GM20431 (cell line): ENCODE results near the gene TMSB10.

Source experiments
- in situ Hi-C: fragments of 300-500 bp; cut with MseI, MboI; formaldehyde crosslinking; loops from one replicate; pipeline ENCODE4 v1.15.0; 2020; ENCODE audit warnings: low sequenced_read_pairs; ENCODE audit not compliant: unreplicated experiment

TMSB10 gene

DNA sequence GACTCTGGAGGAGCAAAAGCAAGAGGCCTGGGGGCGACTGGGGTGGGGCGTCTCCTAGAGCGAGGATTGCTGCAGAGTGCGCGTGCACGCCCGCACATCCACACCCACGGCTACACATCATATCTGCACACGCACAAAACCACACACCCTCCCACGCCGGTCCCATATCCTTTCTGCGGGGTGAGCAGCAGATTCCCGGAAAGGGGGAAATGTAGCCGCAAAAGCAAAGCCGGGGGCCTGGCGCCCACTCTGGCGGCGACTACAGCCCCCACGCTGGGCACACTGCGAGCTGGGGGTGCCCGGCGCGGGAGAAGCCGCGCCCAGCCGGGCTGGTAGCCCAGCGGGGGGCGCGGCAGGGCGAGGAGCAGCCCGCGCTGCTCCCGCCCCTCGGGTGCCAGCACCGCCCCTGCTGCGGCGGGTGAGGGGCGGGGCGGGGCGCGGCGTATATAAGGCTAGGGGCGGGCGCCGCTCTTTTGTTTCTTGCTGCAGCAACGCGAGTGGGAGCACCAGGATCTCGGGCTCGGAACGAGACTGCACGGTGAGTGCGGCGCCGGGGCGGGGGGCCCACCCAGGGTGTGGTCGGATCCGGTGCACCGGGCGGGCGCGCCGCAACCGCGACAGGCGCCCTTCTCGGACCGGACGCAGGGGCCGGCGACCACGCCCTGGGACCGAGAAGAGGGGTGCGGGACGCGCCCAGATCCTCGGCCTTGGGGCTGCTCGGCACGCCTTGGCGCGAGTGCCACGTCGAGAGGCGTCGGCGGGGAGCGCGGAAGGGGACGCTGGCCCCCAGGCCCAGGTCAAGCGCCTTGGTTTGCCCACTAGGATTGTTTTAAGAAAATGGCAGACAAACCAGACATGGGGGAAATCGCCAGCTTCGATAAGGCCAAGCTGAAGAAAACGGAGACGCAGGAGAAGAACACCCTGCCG, at the start of gene TMSB10:
TMSB10 (plus strand) TSS at position 476 of the 927 bp plus-strand sequence.
- in situ Hi-C loops: no loop called here

DNA sequence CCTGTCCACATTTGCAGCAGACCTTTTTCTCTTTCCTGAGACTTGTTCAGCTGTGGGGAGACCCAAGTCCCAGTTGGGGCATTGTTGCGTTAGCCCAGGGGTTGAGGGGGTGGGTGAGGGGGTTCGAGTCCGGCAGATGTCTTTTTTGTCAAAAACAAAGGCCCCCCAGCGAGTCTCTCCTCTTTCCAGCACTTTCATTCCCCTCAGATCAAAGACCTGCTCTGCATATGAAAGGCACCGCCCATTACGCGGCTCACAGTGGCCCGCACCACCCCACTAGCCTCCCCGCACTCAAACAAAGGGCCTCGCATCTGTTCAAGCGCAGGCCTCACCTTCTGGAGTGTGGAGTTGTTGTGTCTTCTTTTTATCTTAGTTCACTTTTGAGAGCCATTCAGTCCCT, 49.7 kb upstream of the TMSB10 start:
- in situ Hi-C loops: no loop called here

DNA sequence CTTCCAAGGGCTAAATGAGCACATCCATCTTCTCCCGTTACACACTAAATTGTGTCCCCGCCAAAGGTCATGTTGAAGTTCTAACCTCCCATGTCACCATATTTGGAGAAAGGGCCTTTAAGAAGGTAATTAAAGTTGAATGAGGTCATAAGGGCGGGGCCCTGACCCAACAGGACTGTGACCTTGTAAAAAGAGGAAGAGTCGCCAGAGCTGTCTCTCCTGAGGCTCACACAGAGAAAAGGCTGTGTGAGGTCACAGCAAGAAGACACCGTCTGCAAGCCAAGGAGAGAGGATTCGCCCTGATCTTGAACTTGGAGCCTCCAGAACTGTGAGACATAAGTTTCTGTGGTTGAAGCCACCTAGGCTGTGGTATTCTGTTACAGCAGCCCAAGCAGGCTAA, 48.7 kb upstream of the TMSB10 start:
- in situ Hi-C loops: no loop called here

DNA sequence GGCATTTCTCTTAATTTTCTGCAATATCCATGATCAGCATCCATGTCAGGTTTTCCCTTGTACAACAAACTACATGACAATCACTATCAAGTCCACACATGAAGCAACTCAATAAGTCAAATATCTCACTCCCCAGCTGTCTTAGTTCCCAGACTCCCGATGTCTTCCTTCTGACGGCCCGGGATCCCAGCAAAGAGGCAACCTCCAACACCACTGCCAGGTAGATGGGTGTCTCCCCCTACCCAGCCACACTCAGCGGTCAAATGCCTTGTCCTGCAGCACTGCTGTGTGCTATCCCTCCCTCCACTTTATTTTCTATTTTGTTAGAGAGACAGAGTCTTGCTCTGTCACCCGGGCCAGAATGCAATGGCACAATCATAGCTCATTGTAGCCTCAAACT, 47.9 kb upstream of the TMSB10 start:
- in situ Hi-C loops: no loop called here

DNA sequence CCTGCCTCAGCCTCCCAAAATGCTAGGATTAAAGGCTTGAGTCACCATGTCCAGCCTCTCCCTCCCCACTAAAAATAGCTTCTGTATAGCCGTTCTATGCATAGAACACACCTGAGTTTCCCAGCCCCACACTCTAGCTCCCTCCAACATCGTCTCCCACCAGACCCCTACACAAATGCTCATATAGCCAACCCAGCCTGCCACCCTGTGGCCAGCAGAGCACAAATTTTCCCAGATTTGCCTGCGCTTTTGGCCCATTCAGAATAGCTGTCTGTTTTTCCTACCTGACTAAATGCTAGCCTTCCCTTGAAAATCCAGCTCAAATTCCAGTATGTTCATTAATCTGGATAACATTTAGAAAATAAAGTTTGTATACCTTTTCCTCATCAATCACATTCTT, 47.3 kb upstream of the TMSB10 start:
- in situ Hi-C loops: no loop called here

DNA sequence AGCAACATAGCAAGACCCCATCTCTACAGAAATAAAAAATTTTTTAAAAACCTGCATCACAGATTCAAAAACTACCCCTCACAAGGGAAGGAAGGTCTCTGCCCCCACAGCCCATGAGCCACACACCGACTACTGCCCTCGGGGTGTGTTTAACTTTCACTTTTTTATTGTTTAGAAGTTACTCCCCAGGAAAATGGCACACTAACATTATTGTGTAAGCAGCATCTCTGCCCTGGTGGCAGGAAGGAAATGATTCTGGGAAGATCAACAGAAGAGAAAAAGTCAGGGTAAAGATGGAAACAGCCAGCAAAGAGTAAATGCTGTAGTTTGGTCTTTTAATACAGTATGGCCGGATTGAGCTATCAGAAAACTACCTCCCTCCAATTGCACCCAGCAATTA, 46.5 kb upstream of the TMSB10 start:
- in situ Hi-C loops: no loop called here

DNA sequence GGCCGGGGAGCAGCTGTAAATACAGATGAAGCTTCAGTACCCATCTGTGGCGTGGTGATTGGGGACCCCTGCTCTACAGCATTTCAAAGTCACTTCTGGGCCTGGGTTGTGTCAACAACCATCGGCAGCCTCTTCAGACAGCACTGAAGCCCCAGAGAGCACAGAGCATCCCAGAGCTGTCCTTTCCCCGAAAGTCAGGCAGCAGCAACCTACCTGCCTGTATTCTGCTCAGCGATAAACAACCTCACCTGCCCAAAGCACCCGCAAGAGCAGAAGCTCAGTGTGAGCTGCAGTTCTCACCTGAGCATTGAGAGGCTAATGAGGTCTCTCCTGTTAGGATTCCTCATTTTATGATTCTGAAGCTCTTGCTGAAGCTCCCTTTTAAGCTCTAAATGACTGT, 43.9 kb upstream of the TMSB10 start:
- in situ Hi-C loops: loop anchor here (10.0 kb wide), 1 partner anchor 367 kb away; no protein-coding TSS in a partner anchor

DNA sequence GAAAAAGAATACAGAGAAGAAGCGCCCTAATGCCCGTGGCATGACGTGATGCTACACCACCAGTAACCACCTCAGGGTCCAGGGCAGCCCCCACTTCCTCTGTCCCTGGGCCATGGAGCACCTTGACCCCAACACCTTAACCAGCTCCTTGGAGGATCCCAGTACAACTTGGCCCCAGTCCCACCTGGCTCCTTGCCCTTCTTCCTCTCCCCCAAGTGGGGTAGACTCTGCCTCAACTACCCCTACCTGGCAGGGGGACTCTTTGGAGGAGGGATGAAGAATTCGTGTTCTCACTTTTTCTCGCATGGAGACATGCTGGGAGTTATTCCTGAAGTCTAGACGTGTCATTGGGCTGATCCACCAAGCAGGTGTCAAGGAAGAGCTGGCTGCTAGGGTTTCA, 43.5 kb upstream of the TMSB10 start:
- in situ Hi-C loops: loop anchor here (10.0 kb wide), 1 partner anchor 367 kb away; no protein-coding TSS in a partner anchor

DNA sequence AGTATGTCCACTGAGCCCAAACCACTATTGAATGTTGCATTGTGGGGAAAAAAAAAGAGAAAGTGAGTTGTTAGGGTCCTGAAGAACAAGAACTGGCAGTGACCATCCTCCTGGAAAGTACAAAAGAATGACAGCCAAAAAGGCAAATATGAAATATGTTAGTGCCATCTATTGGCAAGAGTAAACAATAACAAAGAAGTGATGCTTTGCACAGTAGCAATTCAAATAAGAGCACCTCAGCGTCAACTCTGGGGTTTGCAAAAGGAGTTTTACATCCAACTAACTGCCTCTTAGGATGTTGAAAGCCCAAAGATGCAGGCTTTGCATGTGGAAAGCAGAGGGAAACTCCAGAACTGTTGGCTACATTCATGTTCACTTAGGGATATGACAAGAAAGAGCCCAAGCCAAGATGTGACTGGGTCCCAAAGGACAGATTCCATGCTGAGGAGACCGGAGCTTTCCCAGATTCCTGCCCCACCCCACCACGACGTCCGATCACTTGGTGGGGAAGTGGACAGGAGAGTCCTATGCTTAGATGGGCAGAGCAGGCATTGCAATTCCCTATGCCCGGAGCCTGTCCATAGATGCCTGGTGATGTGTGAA, 40.2 kb upstream of the TMSB10 start:
- in situ Hi-C loops: loop anchor here (10.0 kb wide), 1 partner anchor 370 kb away; no protein-coding TSS in a partner anchor

DNA sequence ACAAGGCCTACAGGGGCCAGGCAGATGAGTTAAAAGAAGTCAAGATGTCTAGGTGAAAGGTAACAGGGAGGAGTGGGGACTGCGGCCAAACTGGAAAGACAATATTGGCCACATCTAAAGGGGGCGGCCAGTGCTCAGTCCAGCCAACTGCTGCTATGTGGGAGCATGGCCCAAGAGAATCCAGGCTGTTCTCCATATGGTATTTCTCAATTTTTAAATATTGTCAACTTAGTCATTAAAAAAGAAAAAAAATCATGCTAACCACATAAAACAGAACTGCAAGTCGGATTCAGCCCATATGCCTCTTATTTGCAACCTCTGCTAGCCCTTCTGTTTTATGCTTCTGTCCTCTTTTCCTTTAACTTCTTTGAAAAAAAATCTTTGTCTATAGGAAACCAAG, 39.3 kb upstream of the TMSB10 start:
- in situ Hi-C loops: loop anchor here (10.0 kb wide), 1 partner anchor 371 kb away; no protein-coding TSS in a partner anchor

DNA sequence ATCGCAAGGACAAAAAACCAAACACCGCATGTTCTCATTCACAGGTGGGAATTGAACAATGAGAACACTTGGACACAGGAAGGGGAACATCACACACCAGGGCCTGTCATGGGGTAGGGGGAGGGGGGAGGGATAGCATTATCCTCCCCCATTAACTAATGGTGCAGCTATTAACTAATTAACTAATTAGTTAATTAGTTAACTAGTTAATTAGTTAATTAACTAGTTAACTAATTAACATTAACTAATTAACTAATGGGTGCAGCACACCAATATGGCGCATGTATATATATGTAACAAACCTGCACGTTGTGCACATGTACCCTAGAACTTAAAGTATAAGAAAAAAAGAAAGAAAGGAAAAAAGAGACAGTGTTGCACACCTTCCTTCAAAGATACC, 37.1 kb upstream of the TMSB10 start:
- in situ Hi-C loops: loop anchor here (10.0 kb wide), 1 partner anchor 374 kb away; no protein-coding TSS in a partner anchor

DNA sequence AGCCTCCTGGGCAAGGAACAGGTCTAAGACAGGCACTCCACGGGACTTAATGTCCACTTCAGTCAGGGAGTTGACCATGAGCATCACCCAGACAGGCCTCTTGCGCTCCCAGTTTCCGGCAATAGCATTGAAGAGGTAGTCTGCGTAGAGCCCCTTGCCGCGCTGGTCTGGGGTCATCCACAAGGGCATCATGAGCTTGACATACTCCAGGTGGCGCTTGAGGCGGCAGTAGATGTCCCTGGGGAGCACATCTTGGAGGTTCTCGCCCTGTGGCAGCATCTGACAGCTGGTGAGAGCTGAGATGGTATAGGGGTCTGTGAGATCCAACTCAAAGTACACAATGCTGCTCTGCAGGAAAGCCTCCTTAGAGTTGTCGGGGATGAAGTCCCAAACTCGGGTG, 35.1 kb upstream of the TMSB10 start:
- in situ Hi-C loops: loop anchor here (10.0 kb wide), 1 partner anchor 54 kb away; no protein-coding TSS in a partner anchor

DNA sequence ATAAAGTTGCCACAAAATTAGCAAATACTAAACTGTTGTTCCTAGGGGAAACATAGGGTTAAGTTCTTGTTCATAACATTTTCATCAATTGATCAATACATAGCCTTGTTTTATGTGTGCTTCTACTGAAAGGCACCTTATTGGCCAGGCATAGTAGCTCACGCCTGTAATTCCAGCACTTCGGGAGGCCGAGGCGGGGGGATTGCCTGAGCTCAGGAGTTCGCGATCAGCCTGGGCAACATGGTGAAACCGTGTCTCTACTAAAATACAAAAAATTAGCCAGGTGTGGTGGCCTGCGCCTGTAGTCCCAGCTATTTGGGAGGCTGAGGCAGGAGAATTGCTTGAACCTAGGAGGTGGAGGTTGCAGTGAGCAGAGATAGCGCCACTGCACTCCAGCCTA, 32.8 kb upstream of the TMSB10 start:
- in situ Hi-C loops: loop anchor here (10.0 kb wide), 1 partner anchor 52 kb away; no protein-coding TSS in a partner anchor

DNA sequence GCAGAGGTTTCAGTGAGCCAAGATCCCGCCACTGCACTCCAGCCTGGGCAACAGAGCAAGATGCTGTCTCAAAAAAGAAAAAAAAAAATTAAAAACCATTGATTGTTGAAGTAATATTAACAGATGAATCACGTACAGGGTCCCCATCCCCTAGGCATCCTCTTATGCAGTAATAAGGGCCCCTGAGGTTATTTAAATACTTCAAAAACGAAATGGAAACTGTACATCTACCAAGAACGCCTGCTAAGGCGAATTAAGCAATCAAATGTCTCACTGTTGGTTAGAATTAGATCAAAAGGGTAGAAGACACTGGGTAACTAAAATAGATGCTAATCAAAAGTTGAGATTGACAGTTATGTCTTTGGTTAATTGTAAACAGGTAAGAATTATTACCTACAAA, 32.1 kb upstream of the TMSB10 start:
- in situ Hi-C loops: loop anchor here (10.0 kb wide), 1 partner anchor 51 kb away; no protein-coding TSS in a partner anchor

DNA sequence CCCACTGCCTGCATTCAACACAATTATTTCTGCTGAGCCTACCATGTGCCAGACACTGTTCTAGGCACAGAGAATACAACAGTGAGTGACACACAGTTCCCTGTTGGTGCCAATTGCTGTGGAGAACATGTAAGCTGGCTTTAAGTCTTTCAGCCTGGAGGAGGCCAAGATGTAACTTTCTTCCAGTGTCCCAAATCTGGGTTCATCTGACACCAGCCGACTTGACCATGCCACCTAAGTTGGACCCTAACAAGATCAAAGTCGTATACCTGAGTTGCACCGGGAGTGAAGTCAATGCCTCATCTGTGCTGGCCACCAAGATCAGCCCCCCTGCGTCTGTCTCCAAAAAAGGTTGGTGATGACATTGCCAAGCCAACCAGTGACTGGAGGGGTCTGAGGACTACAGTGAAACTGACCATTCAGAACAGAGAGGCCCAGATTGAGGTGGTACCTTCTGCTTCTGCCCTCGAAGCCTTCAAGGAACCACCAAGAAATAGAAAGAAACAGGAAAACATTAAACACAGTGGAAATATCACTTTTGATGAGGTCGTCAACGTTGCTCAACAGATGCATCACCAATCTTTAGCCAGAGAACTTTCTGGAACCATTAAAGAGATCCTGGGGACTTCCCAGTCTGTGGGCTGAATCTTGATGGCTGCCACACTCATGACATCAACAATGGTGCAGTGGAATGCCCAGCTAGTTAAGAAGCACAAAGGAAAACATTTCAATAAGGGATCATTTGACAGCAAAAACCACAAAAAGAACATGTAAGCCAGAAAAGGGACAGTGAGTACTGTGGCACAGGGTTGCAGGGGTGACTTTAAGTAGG, 30.9 kb upstream of the TMSB10 start:
- in situ Hi-C loops: loop anchor here (10.0 kb wide), 1 partner anchor 50 kb away; no protein-coding TSS in a partner anchor

DNA sequence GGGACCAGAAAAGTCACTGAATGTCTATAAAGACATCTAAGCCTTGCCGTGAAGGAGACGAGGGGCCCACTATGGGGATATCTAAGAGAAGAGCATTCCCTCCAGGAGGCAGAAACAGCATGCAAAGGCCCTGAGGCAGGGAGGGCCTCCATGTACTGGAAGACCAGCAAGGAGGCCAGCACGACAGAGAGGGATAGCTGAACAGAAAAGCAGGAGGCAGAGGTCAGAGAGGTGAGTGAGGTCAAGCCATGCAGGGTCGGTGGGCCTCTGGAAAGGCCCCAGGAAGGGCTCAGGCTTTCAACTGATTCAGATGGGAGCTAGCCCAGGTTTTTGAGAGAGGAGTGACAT, 30.3 kb upstream of the TMSB10 start:
- in situ Hi-C loops: loop anchor here (10.0 kb wide), 1 partner anchor 50 kb away; no protein-coding TSS in a partner anchor

DNA sequence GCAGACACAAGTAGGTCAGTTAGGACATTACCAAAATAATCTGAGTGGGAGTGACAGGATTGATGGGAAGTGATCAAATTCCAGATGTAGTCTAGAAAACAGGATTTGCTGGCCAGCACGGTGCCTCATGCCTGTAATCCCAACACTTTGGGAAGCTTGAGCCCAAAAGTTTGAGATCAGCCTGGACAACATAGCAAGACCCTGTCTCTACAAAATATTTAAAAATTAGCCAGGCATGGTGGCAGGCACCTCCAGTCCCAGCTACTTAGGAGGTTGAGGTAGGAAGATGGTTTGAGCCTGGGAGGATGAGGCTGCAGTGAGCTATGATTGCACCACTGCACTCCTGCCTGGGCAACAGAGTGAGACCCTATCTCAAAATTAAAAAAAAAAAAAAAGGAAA, 29.8 kb upstream of the TMSB10 start:
- in situ Hi-C loops: loop anchor here (10.0 kb wide), 1 partner anchor 49 kb away; no protein-coding TSS in a partner anchor

DNA sequence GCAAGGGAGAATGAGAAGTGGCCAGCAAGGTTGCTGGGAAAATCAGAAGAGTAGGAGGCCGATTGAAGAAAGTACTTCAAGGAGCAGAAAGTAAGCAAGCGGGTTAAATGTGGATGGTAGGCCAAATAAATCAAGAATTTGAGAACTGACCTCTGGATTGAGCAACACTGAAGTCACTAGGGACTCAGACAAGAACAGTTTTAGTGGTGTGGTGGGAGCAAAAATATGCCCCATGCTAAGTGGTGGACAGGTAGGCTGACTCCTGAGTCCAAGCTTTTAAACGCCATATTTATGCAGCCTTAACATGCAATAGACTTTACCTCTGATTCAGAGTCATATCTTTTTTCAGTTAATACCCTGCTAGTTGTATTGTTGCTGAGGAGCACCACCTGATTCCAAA, 29.1 kb upstream of the TMSB10 start:
- in situ Hi-C loops: loop anchor here (10.0 kb wide), 1 partner anchor 48 kb away; no protein-coding TSS in a partner anchor

DNA sequence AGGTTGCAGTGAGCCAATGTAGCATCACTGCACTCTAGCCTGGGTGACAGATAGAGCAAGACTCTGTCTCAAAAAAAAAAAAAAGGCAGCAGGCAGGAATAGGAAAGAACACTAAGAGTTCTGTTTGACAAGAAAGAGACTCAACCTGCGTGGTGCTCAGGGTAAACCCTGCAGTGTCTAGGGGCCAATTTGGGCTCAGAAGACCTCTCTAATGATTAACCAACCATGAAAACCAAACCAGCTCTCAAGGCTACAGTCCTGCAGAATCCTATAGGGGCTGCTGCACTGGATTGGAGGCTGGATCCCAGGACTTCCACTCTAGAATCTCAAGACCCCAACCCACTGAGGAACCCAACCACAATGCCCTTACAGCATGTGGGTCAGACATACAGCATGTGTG, 27.0 kb upstream of the TMSB10 start:
- in situ Hi-C loops: loop anchor here (10.0 kb wide), 1 partner anchor 46 kb away; no protein-coding TSS in a partner anchor
